HTERT RPE-1 (cell line): ENCODE data around the gene GALNT12.

Experiments
- in situ Hi-C: fragments of 300-500 bp; cut with MboI; formaldehyde crosslinking; loops from 4 replicates; pipeline ENCODE4 v1.14.3; 2020; ENCODE audit warnings: low sequenced_read_pairs

Gene GALNT12

GRCh38 chr9:98830554-98830953, 23.1 kb downstream of the GALNT12 start:
- in situ Hi-C loops = no loop called here

GRCh38 chr9:98831696-98832095, 24.2 kb downstream of the GALNT12 start:
- in situ Hi-C loops = no loop called here

DNA sequence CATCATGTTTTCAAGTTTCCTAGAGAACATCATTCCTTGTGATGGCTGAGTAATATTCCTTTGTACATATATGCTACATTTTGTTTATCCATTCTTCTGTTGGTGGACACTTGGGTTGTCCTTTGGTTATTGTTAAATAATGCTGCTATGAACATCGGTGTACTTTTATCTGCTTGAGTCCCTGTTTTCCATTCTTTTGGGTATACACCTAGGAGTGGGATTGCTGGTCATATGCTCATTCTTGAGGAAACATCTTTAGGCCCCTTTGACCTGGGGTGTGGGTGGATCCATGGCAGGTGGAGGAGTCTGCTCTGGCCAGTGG, 25.3 kb downstream of the GALNT12 start:
- in situ Hi-C loops = no loop called here

GRCh38 chr9:98833090-98833956, 25.9 kb downstream of the GALNT12 start:
- in situ Hi-C loops = no loop called here

DNA sequence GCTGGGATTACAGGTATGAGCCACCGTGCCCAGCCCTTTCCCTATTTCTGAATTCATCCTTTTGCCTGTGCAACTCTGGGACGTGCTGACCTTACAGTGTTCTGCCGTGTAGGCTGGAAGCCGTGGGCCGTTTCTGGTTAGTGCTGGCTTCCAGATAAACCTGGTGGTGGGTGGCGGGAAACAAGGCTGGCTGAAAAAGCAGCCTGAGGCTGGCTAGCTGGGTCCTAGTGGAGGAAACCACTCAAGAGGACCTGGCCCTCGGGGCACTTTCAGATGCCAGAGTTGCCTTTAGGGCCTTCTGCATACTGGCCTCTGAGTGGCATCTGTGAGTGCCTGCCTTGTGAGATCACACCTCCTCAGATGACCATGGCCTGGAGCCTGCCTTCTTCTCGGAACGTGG, 26.9 kb downstream of the GALNT12 start:
- in situ Hi-C loops = no loop called here

DNA sequence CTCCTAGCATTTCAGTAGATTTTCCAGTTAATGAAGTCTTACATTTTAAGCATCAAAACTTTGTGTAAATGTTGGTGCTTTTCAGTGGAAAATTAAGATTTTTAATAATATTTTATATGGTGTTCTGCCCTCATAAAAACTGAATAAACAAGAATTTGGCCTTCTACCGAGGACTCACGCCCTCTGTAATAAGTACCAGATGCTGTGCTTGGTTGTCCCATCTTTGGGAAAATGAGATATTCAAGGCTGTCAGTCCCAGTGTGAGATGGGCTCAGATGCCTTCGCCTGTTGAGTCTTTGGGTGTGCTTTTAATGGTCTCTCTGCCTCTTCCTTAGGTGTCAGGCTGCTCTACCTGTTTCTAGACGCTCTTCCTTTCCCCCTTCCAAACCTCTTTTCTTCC, 28.7 kb downstream of the GALNT12 start:
- in situ Hi-C loops = no loop called here

DNA sequence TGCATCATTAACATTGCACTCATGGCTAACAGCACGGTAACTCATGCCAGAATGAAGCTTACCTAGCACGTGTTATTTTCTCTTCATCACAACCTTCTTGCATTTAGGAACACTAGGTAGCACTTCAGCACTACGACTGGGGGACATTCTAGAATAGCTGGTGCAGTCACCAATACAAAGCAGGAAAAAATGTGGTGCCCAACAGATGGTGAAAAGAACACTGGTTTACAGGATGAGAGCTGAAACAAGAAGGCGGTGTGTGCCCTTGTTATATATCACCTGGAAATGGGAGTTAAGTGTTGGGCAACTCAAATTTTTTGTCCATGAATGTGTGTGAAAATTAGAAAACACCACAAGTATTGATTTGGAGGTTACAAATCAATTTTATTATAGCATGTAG, 30.0 kb downstream of the GALNT12 start:
- in situ Hi-C loops = no loop called here

- in situ Hi-C loops = no loop called here
Measured at GRCh38 chr9:98838155-98838867, 30.8 kb downstream of the GALNT12 start.

- in situ Hi-C loops = no loop called here
Measured at GRCh38 chr9:98838868-98839565, 31.5 kb downstream of the GALNT12 start.

DNA sequence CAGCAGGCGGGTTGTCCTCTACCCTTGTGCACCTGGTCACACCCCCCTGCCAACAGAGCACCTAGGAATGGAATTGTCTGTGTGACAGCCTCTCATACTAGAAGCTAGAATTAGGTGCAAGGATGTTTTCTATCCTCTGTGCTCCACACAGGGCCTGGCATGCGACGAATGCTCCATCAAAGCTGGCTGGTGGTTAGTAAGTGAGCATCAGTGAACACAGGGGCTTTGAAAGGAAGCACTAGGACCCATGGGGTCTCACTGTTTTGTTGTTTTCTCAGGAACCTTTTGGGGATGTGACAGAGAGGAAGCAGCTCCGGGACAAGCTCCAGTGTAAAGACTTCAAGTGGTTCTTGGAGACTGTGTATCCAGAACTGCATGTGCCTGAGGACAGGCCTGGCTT, 32.3 kb downstream of the GALNT12 start:
- in situ Hi-C loops = no loop called here

DNA sequence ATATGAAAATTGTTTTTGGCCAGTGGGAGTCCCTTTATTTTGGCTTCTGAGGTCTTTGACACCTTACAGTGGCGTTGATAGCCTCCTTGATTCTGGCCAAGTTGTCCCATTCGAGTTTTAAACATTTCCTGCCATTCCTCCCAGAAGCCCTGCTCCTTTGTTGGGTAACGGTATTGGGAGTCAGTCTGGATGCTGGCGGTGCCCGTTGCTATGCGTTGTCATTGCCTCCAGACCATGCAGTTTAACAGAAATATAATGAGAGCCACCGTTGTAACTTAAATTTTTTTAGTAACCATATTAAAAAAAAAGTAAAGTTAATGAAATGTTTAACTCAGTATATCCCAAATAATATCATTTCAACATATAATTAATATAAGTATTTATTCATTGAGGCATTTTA, 35.0 kb downstream of the GALNT12 start:
- in situ Hi-C loops = no loop called here

- in situ Hi-C loops = no loop called here
Measured at GRCh38 chr9:98846081-98846480, 38.6 kb downstream of the GALNT12 start.

DNA sequence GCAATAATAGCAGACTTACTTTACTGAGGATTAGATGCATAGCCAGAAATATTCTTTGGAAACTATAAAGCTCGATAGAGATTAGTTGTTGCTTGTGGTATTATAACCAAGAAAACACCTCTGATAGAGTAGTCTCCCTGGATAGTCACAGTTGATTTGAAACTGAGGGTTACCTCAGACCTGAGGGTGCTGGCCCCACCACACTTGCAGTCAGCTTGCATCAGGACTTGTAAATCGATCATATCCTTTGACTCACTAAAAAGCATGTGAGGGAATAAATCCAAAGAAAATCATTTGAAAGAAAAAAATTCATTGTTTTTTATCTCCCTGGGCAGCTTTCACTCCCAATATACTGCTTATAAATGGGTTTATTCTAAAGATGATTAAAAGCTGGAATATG, 39.4 kb downstream of the GALNT12 start:
- in situ Hi-C loops = no loop called here

GRCh38 chr9:98848450-98849149, 41.1 kb downstream of the GALNT12 start:
- in situ Hi-C loops = no loop called here

- in situ Hi-C loops = no loop called here
Measured at GRCh38 chr9:98849563-98849962, 42.1 kb downstream of the GALNT12 start.

DNA sequence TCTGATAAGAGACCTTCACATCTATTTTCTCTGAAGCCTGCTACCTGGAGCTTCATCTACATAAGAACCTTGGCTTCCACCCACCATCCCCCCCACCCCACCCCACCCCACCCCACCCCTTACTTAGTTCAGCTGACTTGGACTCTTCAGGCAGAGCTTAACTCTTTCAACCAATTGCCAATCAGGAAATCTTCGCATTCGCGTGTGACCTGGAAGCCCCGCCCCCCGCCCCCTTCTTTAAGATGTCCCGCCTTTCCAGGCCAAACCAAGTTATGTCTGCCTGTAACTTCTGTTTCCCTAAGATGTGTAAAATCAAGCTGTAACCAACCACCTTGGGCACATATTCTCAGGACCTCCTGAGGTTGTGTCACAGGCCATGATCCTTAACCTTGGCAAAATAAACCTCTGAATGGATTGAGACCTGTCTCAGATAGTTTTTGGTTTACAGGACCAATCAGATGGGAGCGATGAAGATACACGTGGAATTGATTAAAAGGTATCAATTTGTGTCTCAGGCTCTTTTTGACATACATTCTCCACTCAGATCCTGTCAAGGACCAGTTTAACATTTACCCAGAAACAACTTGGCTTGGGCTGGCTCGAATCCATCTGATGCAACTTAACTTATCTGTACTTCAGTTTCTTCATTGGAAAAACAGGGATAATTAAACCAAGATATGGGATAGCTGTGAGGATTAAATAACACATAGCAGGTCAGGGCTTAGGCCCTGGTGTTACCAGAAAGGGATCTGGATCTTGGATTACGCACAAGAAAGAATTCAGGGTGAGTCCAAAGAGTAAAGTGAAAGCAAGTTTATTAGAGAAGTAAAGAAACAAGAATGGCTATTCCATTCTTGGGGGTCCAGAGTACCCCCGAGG, 43.6 kb downstream of the GALNT12 start:
- in situ Hi-C loops = no loop called here

- in situ Hi-C loops = no loop called here
Measured at GRCh38 chr9:98851730-98852459, 44.4 kb downstream of the GALNT12 start.

DNA sequence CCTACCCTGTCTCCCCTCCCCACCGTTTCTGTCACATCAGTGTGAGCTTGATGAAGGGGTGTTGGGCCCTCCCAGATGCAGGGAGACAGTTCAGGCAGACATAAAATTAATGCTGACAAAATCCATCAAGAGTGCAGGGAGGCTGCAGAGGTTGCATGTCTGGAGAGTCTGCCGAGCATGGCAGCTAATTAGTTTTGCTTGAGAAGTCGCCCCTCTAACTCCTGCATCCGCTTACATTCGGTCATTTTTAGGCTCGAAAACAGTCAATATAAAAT, 44.9 kb downstream of the GALNT12 start:
- in situ Hi-C loops = no loop called here

- in situ Hi-C loops = no loop called here
Measured at GRCh38 chr9:98852961-98853360, 45.5 kb downstream of the GALNT12 start.

- in situ Hi-C loops = no loop called here
Measured at GRCh38 chr9:98854266-98854665, 46.8 kb downstream of the GALNT12 start.
